Activated CD8-positive, alpha-beta T cell treated with anti-CD3 and anti-CD28 coated beads for 36 hours (primary cell): ENCODE results near the gene PHF13. TPM values are rescaled to one million over a fixed set of nuclear protein-coding genes. Genes with fewer than 3 reads are reported as not detected.

Experiments
- ATAC-seq: fragments of 200-7000 bp; cut with Tn5 transposase; one replicate; pipeline ENCODE4 v1.10.0; 2021; ENCODE audit warnings: mild to moderate bottlenecking, moderate library complexity
- CTCF ChIA-PET: fragments of 350-600 bp; sonication (Branson Sonifier 250); formaldehyde crosslinking; loops from one replicate; lab custom pipeline; 2021; ENCODE audit warnings: antibody characterized with exemption; lab: Charles Lee
- POLR2A ChIA-PET: fragments of 350-600 bp; sonication (Branson Sonifier 250); formaldehyde crosslinking; loops from one replicate; lab custom pipeline; 2021; ENCODE audit warnings: antibody characterized with exemption; lab: Charles Lee
- DNase-seq: peaks from one replicate; pipeline ENCODE4 v3.0.0-alpha.2; 2020
- H3K27ac Mint-ChIP-seq: one replicate; pipeline ENCODE4 v1.8.0; 2021; ENCODE audit warnings: mild to moderate bottlenecking, mixed read lengths
- H3K27me3 Mint-ChIP-seq: one replicate; pipeline ENCODE4 v1.8.0; 2021; ENCODE audit warnings: mixed read lengths
- H3K36me3 Mint-ChIP-seq: one replicate; pipeline ENCODE4 v1.8.0; 2021; ENCODE audit warnings: low read depth, mixed read lengths
- H3K4me1 Mint-ChIP-seq: one replicate; pipeline ENCODE4 v1.8.0; 2021; ENCODE audit warnings: low read depth, mixed read lengths
- H3K4me3 Mint-ChIP-seq: one replicate; pipeline ENCODE4 v1.8.0; 2021; ENCODE audit warnings: mild to moderate bottlenecking, moderate library complexity, mixed read lengths
- H3K9me3 Mint-ChIP-seq: one replicate; pipeline ENCODE4 v1.8.0; 2021; ENCODE audit warnings: mixed read lengths
- intact Hi-C: fragments of 100-400 bp; cut with micrococcal nuclease; formaldehyde crosslinking; loops from one replicate; pipeline ENCODE4 v1.10.0; 2022
- total RNA-seq, 2 experiments: library from RNA; stranded (reverse); gene quantifications; one replicate each; pipeline ENCODE4 v1.2.3, GENCODE V29; 2021
- TF ChIP-seq, protein P1 (sequence below): fragments of 200-600 bp; IDR thresholded peaks from one replicate; pipeline ENCODE4 v1.8.0; 2022; ENCODE audit warnings: antibody characterized with exemption, mild to moderate bottlenecking

Gene PHF13
- total RNA-seq, 2 experiments from 2014 or later, result 12.5 to 14.8 TPM

DNA sequence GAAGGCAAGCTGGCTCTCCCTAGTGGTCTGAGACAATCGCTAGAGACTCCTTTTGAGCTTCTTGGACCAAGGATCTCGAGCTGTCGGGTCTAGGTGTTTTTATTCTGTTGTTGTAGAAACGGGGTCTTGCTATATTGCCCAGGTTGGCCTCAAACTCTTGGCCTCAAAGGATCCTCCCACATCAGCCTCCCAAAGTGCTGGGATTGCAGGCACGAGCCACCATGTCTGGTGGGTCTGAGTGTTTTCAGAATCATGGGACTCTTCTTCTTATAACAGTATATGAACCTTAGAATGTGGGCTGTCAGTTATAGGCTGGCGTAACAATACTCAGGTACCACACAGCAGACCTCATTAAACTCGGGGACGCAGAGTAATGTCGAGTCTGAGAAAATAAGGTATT lies 55.0 kb downstream of the PHF13 start:
- DNase-seq (no peak), ATAC-seq (no peak)
- no peaks in the 10 kb centered on the region for H3K4me1 Mint-ChIP-seq
- H3K9me3 Mint-ChIP-seq, result no peaks in the 10 kb centered on the region
- H3K36me3 Mint-ChIP-seq, result peaks cover 22% of the 10 kb centered on the region
- CTCF ChIA-PET, result no interaction called here
- POLR2A ChIA-PET, result no interaction called here
- TF ChIP-seq, protein P1, sequence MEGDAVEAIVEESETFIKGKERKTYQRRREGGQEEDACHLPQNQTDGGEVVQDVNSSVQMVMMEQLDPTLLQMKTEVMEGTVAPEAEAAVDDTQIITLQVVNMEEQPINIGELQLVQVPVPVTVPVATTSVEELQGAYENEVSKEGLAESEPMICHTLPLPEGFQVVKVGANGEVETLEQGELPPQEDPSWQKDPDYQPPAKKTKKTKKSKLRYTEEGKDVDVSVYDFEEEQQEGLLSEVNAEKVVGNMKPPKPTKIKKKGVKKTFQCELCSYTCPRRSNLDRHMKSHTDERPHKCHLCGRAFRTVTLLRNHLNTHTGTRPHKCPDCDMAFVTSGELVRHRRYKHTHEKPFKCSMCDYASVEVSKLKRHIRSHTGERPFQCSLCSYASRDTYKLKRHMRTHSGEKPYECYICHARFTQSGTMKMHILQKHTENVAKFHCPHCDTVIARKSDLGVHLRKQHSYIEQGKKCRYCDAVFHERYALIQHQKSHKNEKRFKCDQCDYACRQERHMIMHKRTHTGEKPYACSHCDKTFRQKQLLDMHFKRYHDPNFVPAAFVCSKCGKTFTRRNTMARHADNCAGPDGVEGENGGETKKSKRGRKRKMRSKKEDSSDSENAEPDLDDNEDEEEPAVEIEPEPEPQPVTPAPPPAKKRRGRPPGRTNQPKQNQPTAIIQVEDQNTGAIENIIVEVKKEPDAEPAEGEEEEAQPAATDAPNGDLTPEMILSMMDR, result no peak
- no peak overlapping the region for H3K4me3 Mint-ChIP-seq
- H3K27me3 Mint-ChIP-seq, result no peaks in the 10 kb centered on the region
- H3K27ac Mint-ChIP-seq, result no peak overlapping the region
- intact Hi-C loops, result no loop called here

DNA sequence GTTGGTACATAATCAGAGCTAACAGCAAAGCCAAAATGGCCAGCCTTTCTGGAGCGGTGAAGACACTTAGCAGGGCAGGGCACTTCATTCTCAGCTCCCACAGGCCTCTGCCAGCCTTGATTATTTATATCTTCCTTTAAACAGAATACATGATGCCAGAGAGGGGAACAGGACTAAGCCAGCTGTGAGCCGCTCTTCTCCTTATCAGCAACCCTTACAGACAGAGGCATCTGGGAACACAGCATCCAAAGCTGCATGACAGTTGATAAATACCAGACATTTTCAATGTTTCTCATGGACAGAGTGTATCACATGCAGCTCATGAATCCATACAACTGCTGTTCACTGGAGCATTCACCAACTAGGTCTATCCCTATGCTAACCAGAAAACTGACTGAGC lies 59.0 kb downstream of the PHF13 start:
- intact Hi-C loops, result no loop called here
- DNase-seq, result no peak
- ATAC-seq, result no peak
- TF ChIP-seq, protein P1, result no peak
- Mint-ChIP-seq H3K27me3 (no peaks in the 10 kb centered on the region), H3K4me1 (peaks cover 3% of the 10 kb centered on the region), H3K4me3 (no peak overlapping the region), H3K9me3 (no peaks in the 10 kb centered on the region), H3K27ac (no peak overlapping the region), H3K36me3 (peaks cover 35% of the 10 kb centered on the region)
- ChIA-PET CTCF (interaction anchor here (1.0 kb wide), 1 partner anchor 29 kb away, joined by 3 read pairs; the partner anchor contains the start of gene DNAJC11), POLR2A (interaction anchor here (0.9 to 1.0 kb wide), 2 partner anchors 9 to 28 kb away, joined by 3 to 4 read pairs; no protein-coding TSS in a partner anchor)

Other genes starting within 250 kb of the PHF13 start
- gene ACOT7, start 220.0 kb upstream of the PHF13 start, total RNA-seq, result 10 to 100 TPM; 80.4 to 86.7 TPM
- under 1 TPM in 1 of 2 experiments, not detected in 1; 0.29 TPM for gene HES2, start 193.8 kb upstream of the PHF13 start, total RNA-seq
- gene ESPN, start 189.0 kb upstream of the PHF13 start, total RNA-seq, result under 1 TPM; 0.83 to 0.99 TPM
- 10 to 100 TPM; 55.8 to 57.8 TPM for gene TNFRSF25, start 147.6 kb upstream of the PHF13 start, total RNA-seq
- 1 to 10 TPM; 1.7 to 1.8 TPM for gene PLEKHG5, start 122.1 kb upstream of the PHF13 start, total RNA-seq
- gene NOL9, start 59.2 kb upstream of the PHF13 start, total RNA-seq, result 10 to 100 TPM; 39.7 to 40.4 TPM
- gene TAS1R1, start 58.4 kb upstream of the PHF13 start, total RNA-seq, result not detected
- gene ZBTB48, start 33.7 kb upstream of the PHF13 start, total RNA-seq, result 10 to 100 TPM; 22.4 to 32.1 TPM
- 10 to 100 TPM; 17.9 to 18.1 TPM for gene KLHL21, start 10.9 kb upstream of the PHF13 start, total RNA-seq
- 10 to 100 TPM; 19.0 to 24.5 TPM for gene THAP3, start 11.1 kb downstream of the PHF13 start, total RNA-seq
- gene DNAJC11, start 88.1 kb downstream of the PHF13 start, total RNA-seq, result 10 to 100 TPM; 52.8 to 53.3 TPM
- 10 to 100 TPM; 67.7 to 70.9 TPM for gene CAMTA1, start 171.7 kb downstream of the PHF13 start, total RNA-seq